ENCODE data around the gene RPL14. TPM values are rescaled to one million over a fixed set of nuclear protein-coding genes. Genes with fewer than 3 reads are reported as not detected.

Gene RPL14
- polyA plus RNA-seq (2012; ENCODE audit: insufficient read length, low read depth), result 1,386 TPM

DNA sequence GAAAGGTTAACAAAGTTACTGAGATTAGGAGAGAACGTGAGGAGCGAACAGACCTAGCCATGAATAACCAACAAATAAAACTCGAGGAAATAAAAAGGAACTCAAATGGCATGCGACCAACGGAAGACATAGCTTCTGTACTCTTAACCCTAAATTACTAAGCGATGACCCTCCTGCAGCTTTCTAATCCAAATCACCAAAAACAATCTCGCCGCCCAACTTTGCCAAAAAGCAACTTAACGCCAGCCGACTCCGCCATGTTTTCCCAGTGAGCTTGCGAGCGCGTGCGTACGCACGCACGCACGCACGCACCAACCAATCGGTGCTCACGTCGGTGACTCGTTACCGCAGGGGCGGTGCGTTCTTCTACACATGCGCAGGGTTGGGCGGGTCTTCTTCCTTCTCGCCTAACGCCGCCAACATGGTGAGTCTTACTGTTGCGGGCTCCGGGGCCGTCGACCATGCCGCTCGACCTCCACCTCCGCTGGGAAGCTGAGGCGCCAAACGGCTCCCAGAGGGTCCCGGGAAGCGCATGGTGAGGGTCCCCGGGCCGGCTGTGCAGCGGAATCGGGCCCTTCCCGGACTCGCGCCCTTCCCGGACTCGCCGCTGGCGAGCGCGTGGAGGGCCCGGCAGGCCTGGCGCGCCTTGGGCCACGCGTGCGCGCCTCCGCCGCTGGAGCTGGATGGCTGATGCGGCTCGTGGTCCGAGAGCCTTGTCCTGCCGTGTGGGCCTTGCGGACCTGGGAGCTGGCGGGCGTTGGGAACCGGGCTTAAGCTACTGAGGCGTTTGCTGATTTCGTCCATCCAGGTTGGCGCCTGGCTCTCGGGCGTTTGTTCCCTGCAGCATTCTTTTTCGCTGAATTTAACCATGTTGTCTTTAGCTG is at the start of gene RPL14:
Gene RPL14, plus strand, starts transcription at position 400 of the 884 bp plus-strand sequence. Its CDS starts 133 bp downstream, at position 533.
- TF ChIP-seq POLR2AphosphoS5 (IDR thresholded peaks at IDR 0.05; ENCODE audit: low read depth, low read length) (peak; percentile 92), FOXP2 (optimal IDR thresholded peaks at IDR 0.05; ENCODE audit: borderline replicate concordance, extremely low read depth, extremely low read length, insufficient read depth) (peak; percentile 57), SIN3A (IDR thresholded peaks at IDR 0.05; ENCODE audit: borderline replicate concordance, insufficient read depth, low read length) (no peak), TAF1 (IDR thresholded peaks at IDR 0.05; ENCODE audit: borderline replicate concordance, insufficient read depth, low read length) (peak; percentile 85; the same call in 1 of the 2 replicates)
- TF ChIP-seq, protein P1, sequence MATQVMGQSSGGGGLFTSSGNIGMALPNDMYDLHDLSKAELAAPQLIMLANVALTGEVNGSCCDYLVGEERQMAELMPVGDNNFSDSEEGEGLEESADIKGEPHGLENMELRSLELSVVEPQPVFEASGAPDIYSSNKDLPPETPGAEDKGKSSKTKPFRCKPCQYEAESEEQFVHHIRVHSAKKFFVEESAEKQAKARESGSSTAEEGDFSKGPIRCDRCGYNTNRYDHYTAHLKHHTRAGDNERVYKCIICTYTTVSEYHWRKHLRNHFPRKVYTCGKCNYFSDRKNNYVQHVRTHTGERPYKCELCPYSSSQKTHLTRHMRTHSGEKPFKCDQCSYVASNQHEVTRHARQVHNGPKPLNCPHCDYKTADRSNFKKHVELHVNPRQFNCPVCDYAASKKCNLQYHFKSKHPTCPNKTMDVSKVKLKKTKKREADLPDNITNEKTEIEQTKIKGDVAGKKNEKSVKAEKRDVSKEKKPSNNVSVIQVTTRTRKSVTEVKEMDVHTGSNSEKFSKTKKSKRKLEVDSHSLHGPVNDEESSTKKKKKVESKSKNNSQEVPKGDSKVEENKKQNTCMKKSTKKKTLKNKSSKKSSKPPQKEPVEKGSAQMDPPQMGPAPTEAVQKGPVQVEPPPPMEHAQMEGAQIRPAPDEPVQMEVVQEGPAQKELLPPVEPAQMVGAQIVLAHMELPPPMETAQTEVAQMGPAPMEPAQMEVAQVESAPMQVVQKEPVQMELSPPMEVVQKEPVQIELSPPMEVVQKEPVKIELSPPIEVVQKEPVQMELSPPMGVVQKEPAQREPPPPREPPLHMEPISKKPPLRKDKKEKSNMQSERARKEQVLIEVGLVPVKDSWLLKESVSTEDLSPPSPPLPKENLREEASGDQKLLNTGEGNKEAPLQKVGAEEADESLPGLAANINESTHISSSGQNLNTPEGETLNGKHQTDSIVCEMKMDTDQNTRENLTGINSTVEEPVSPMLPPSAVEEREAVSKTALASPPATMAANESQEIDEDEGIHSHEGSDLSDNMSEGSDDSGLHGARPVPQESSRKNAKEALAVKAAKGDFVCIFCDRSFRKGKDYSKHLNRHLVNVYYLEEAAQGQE (IDR thresholded peaks at IDR 0.05; ENCODE audit: insufficient read depth in 1 of 2, low read depth in 2 of 2, low read length in 2 of 2), result peak in 1 of 2 experiments; percentile 60; a peak in 2 of 4 replicates

DNA sequence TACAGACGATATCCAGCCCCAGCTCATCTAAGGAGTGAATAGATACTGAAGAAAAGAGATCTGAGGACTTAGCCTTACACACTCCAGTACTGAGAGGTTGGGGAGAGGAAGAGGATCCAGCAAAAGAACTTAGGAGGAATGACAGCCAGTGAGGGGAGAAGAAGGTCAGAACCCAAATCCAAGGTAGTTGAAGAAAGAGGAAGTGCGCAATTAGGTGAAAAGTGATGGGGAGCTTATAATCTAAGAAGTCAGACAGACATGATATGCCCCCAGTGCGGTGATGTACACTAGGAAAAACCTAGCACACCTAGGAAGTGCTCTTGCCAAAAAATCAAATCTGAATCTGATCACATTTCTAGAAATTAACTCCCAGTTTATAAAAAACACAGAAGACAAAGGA is 49.5 kb upstream of the RPL14 start:
- TF ChIP-seq SIN3A (IDR thresholded peaks at IDR 0.05; ENCODE audit: borderline replicate concordance, insufficient read depth, low read length) (no peak), POLR2AphosphoS5 (IDR thresholded peaks at IDR 0.05; ENCODE audit: low read depth, low read length) (no peak), FOXP2 (optimal IDR thresholded peaks at IDR 0.05; ENCODE audit: borderline replicate concordance, extremely low read depth, extremely low read length, insufficient read depth) (no peak), TAF1 (IDR thresholded peaks at IDR 0.05; ENCODE audit: borderline replicate concordance, insufficient read depth, low read length) (no peak)
- TF ChIP-seq, protein P1 (IDR thresholded peaks at IDR 0.05; ENCODE audit: insufficient read depth in 1 of 2, low read depth in 2 of 2, low read length in 2 of 2), result no peak

DNA sequence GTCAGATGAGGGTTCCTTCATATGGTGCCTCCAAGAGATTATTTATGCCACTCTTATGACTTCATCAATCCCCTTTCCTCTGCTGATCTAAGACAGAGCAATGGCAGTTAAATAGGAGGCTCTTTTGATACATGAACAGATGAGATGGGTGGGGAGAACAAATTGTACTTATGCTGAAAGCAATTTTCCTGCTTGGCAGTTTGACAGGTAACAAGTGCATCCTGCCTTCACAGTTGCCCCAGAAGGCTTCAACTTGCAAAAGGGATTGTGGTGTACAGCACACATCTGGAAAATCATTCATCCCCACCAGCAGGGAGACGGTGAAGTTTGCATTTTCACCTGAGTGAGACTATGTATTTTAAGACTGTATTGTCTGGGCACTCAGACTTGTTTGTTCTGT is 42.9 kb upstream of the RPL14 start:
- TF ChIP-seq FOXP2 (optimal IDR thresholded peaks at IDR 0.05; ENCODE audit: borderline replicate concordance, extremely low read depth, extremely low read length, insufficient read depth) (no peak), SIN3A (IDR thresholded peaks at IDR 0.05; ENCODE audit: borderline replicate concordance, insufficient read depth, low read length) (no peak), TAF1 (IDR thresholded peaks at IDR 0.05; ENCODE audit: borderline replicate concordance, insufficient read depth, low read length) (no peak)
- TF ChIP-seq, protein P1 (IDR thresholded peaks at IDR 0.05; ENCODE audit: insufficient read depth in 1 of 2, low read depth in 2 of 2, low read length in 2 of 2), result no peak

DNA sequence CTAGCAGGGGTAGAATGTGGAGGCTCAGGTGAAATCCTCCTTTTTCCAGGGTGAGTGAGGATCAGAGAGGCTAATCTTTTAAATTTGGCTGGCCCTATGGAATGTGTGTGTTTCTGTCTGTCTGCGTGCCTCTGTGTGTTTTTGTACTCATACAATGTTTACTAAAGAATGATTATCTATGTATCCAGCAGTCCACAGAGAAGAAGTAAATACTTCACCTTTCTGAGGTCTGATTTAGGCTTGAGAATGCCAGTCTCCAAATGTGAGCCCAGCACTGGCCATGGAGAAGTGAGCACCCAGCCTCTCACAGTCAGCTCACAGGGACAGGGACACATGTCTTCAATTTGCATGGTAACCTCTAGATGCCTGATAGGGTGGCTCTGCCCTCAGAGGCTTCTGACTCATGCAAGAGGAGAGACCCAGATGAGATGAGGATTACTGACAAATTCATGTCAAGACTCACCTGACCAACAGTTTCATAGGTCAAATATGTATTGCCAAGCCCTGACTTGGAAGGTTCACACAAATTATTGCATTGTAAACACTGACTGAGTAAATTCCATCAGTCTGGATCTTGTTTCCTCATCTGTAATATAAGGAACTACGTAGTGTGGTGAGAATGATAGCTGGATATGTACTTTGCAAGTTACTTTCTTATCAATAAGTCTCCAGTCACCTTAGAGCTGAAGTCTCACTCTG is 39.1 kb upstream of the RPL14 start:
- no peak for TF ChIP-seq FOXP2 (optimal IDR thresholded peaks at IDR 0.05; ENCODE audit: borderline replicate concordance, extremely low read depth, extremely low read length, insufficient read depth)
- TF ChIP-seq SIN3A (IDR thresholded peaks at IDR 0.05; ENCODE audit: borderline replicate concordance, insufficient read depth, low read length), result no peak
- TF ChIP-seq, protein P1 (IDR thresholded peaks at IDR 0.05; ENCODE audit: insufficient read depth in 1 of 2, low read depth in 2 of 2, low read length in 2 of 2), result no peak
- TF ChIP-seq TAF1 (IDR thresholded peaks at IDR 0.05; ENCODE audit: borderline replicate concordance, insufficient read depth, low read length), result no peak
- no peak for TF ChIP-seq POLR2AphosphoS5 (IDR thresholded peaks at IDR 0.05; ENCODE audit: low read depth, low read length)
